GM20000 (cell line): Measurements from ENCODE around the gene CTLA4.

Source experiments
- DNase-seq: peaks from one replicate; pipeline ENCODE4 v3.0.0; 2012; ENCODE audit warnings: low spot score
- TF ChIP-seq, protein P1 (sequence below): IDR thresholded peaks from 2 replicates; pipeline ENCODE4 v1.5.1; 2012; ENCODE audit warnings: mild to moderate bottlenecking, control low read depth; ENCODE audit errors: extremely low read depth, missing control alignments

The CTLA4 gene

DNA sequence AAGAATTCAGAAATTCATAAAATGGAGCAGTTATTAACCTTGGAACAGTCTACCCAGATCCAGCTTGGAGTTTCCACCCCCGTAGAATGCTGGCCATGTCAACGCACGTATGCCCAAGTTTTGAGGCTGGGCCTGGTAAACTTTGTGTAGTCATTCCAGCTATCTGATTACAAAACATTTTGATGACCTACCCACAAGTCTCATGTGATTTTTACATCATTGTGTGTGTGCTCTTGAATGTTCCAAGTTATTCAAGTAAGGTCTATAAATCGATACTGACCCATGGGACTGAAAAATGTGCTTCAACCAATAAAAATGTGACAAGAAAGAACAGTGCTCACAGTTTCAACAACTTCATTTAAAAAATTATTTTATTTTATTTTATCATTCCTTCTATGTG is 36.5 kb downstream of the CTLA4 start:
- DNase-seq: no peak
- TF ChIP-seq, protein P1, sequence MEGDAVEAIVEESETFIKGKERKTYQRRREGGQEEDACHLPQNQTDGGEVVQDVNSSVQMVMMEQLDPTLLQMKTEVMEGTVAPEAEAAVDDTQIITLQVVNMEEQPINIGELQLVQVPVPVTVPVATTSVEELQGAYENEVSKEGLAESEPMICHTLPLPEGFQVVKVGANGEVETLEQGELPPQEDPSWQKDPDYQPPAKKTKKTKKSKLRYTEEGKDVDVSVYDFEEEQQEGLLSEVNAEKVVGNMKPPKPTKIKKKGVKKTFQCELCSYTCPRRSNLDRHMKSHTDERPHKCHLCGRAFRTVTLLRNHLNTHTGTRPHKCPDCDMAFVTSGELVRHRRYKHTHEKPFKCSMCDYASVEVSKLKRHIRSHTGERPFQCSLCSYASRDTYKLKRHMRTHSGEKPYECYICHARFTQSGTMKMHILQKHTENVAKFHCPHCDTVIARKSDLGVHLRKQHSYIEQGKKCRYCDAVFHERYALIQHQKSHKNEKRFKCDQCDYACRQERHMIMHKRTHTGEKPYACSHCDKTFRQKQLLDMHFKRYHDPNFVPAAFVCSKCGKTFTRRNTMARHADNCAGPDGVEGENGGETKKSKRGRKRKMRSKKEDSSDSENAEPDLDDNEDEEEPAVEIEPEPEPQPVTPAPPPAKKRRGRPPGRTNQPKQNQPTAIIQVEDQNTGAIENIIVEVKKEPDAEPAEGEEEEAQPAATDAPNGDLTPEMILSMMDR: no peak

DNA sequence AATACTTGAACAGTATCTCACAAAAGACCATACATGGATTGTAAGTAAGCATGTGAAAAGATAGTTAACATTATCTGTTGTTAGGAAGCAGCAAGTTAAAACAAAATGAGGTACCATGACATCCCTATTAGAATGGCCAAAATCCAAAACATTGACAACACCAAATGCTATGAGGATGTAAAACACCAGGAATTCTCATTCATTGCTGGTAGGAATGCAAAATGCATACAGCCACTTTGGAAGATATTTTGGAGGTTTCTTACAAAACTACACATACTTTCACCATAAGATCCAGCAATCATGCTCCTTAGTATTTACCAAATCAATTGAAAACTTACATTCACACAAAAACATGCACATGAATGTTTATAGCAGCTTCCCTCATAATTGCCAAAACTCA is 38.1 kb downstream of the CTLA4 start:
- TF ChIP-seq, protein P1: no peak
- no peak for DNase-seq

DNA sequence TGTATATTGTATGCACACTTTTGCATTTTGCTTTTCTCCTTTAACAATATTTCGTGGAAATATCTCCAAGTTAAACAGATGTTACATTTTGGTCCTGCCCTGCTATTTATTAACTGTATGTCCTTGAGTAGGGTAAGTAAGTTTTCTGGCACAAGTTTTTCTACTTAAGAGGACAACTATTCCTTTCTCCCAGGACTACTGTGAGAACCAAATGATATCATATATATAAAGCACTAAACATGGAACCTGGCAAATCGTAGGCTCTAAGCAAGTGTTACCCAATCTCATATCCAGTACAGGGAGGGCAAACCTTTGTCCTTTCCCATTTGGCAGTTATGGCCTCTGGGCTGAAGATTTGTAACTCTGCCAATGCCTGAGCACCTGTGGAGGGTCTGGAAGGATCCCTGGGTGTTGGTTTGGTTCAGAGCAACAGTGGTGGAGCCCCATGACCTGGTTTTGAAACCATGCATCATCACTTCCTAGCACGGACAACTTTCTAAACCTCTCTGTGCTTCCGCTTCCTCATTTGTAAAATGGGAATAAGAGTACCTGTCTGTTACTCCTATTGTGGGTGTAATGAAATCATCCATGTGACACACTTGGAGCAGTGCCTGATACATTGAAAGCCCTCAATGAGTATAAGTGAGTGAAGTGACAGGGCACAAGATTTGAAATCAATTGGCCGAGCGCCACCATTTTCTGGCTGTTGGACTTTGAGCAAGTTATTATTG is 40.7 kb downstream of the CTLA4 start:
- TF ChIP-seq, protein P1: no peak
- DNase-seq: no peak

DNA sequence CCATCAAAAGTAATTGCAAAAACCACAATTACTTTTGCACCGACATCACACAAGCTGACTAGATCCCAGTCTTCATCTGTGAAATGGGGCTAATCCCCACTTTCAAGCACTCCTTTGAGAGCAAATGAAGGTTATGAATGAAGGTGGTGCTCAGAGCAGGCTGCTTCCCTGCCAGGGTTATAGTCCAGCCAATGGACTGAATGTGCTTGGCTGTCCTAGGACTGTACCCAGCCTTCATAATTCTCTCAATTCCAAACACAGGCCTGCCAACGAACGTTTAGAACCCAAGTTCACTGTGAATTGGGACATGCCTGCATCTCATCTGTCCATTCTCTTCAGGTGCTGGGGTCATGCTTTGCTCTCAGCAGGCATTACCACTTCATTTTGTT is 41.2 kb downstream of the CTLA4 start:
- TF ChIP-seq, protein P1: no peak

DNA sequence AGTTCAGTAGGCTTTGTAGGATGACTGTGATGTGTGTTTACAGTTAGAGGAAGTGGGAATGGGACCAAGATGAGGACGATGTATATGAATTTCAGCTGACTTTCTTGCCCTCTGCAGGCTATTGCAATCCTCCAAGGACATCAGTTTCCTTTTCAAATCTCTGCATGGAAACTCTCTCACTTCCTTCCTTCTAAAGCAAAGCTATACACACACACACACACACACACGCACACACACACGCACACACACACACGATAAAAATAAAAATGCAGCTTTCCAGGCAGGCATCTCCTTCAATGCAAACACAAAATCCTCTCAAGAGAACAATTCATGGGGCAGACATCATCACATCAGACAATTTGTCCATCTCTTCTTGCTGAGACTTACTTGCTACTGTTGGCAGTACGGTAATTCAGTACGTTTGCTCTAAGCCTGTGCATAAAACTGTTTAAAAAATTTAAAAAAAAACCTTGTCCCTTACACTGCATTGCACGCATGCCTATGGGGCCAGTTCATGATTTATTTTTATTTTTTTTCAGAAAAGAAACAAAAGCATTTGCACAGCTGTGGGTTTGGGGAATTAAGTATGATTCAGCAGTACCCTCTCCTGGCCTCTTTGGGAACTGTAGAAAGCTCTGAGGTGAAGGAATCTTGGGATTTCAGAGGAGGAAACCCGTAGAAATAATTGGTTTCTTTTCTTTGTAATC is 41.8 kb downstream of the CTLA4 start:
- peak; percentile 21 for DNase-seq
- TF ChIP-seq, protein P1: peak; percentile 25

More for the DNA sequence above, 41.2 kb downstream of the CTLA4 start:
- DNase-seq: no peak

DNA sequence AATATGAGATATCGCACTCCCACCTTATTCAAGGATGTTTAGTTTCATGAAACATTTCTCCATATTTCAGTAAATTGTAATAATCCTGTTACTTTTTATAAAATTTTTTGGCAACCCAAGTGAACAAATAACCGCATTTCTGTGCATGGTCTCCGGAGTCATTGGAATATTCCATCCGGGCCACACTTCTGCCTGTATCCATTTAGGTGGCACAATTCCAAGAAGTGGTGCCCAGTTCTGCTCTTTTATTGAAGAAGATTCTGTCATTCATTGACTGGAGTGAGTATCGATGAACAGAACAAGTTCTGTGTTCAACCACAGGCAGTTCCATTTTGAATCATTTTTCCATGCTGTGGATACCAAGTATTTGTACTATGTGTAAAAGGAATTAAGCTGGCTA is 42.4 kb downstream of the CTLA4 start:
- TF ChIP-seq, protein P1: no peak
- DNase-seq: no peak

DNA sequence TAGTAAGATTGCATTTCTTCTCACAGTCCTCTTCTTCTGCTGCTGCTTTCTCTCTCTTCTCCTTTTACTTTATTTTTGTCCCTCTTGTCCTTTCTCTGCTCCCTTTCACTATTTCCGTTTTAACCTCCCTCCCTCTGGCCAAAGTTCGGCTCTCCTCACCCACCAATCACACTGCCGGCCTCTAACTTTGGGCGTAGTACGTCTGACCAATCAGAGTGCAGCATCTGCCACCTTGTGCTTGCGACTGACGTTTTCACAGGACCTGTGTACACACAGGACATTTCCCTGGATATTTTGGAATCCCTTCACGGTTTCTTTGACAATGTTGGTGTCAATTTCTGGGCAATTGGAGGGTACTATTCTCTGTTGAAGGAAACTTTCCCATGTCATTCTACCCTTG is 46.4 kb downstream of the CTLA4 start:
- TF ChIP-seq, protein P1: no peak
- no peak for DNase-seq
